ENCODE results near the gene ECHDC1.

ECHDC1 gene

DNA sequence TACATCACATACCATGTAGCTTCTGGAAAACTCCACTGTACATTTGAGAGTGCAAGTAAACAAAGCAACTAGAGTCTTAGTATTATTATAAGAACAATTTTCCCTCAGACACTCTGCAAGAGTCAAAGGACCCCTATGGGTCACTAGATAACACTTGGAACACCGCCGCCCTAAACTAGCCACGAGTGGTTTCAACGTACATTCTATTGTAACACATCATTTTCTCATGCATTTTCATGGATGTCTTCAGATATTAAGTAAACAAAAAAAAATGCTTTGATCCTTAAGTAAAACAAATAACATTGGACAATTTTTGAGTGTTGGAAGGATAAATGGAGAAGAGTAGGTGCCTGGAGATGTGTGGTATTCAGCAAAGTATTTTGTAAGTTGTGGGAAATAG is 79.9 kb downstream of the ECHDC1 start:
- DNase-seq (ENCODE audit: low read depth, low spot score), result no peak
- TF ChIP-seq, protein P1, sequence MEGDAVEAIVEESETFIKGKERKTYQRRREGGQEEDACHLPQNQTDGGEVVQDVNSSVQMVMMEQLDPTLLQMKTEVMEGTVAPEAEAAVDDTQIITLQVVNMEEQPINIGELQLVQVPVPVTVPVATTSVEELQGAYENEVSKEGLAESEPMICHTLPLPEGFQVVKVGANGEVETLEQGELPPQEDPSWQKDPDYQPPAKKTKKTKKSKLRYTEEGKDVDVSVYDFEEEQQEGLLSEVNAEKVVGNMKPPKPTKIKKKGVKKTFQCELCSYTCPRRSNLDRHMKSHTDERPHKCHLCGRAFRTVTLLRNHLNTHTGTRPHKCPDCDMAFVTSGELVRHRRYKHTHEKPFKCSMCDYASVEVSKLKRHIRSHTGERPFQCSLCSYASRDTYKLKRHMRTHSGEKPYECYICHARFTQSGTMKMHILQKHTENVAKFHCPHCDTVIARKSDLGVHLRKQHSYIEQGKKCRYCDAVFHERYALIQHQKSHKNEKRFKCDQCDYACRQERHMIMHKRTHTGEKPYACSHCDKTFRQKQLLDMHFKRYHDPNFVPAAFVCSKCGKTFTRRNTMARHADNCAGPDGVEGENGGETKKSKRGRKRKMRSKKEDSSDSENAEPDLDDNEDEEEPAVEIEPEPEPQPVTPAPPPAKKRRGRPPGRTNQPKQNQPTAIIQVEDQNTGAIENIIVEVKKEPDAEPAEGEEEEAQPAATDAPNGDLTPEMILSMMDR (IDR thresholded peaks at IDR 0.05; ENCODE audit: low read depth, low read length), result no peak
- in situ Hi-C loops (cut with HindIII; ENCODE audit: low sequenced_read_pairs), result no loop called here
- no peak overlapping the region for H3K4me3 ChIP-seq (ENCODE audit: low read depth, low read length)

DNA sequence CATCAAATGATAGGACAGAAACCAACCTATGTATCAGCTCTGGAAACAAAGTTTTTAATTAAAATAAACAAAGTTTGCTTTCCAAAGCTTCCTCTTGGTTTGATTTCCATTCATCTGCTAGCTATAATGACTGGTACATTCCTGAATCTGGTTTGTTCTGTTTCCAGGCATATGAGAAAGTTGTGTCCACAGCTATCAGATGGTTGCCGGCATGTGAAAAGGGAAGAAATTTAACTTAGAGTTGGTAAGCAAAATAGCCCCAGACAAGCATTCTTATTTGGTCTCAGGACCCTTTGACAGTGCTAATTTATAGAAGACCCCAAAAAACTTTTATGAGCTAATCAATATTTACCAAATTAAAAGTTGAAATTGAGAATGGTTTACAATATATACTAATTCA is 80.5 kb downstream of the ECHDC1 start:
- DNase-seq (ENCODE audit: low read depth, low spot score), result no peak
- TF ChIP-seq, protein P1 (IDR thresholded peaks at IDR 0.05; ENCODE audit: low read depth, low read length), result no peak
- H3K4me3 ChIP-seq (ENCODE audit: low read depth, low read length), result no peak overlapping the region
- in situ Hi-C loops (cut with HindIII; ENCODE audit: low sequenced_read_pairs), result no loop called here

DNA sequence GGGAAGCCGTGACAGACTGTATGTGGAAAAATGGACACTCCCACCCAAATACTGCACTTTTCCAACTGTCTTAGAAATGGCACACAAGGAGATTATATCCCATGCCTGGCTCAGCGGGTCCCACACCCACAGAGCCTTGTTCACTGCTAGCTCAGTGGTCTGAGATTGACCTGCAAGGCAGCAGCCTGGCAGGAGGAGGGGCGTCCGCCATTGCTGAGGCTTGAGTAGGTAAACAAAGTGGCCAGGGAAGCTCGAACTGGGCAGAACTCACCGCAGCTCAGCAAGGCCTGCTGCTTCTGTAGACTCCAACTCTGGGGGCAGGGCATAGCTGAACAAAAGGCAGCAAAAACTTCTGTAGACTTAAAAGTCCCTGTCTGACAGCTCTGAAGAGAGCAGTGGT is 88.1 kb downstream of the ECHDC1 start:
- TF ChIP-seq, protein P1 (IDR thresholded peaks at IDR 0.05; ENCODE audit: low read depth, low read length), result no peak
- no peak for DNase-seq (ENCODE audit: low read depth, low spot score)
- in situ Hi-C loops (cut with HindIII; ENCODE audit: low sequenced_read_pairs), result no loop called here
- no peak overlapping the region for H3K4me3 ChIP-seq (ENCODE audit: low read depth, low read length)

DNA sequence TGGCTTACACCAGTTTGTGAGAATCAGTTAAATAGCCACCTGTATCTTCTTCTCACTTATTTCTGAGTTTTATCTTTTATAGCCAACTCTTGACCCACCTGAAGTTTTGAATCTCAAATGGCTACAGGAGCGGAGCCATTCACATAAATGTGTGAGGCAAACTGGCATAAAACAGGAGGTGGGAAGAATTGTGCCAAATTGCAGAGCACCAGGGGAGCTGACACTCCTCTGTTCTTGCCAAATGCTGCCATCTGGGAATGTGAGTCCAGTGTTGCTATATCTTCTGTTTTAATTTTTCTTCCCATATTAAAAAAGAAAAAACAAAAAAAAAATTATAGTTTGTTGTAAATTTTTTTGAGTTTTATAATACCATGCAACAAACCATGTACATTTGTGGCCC is 93.8 kb downstream of the ECHDC1 start:
- TF ChIP-seq, protein P1 (IDR thresholded peaks at IDR 0.05; ENCODE audit: low read depth, low read length), result no peak
- in situ Hi-C loops (cut with HindIII; ENCODE audit: low sequenced_read_pairs), result no loop called here
- DNase-seq (ENCODE audit: low read depth, low spot score), result no peak
- H3K4me3 ChIP-seq (ENCODE audit: low read depth, low read length), result no peak overlapping the region

DNA sequence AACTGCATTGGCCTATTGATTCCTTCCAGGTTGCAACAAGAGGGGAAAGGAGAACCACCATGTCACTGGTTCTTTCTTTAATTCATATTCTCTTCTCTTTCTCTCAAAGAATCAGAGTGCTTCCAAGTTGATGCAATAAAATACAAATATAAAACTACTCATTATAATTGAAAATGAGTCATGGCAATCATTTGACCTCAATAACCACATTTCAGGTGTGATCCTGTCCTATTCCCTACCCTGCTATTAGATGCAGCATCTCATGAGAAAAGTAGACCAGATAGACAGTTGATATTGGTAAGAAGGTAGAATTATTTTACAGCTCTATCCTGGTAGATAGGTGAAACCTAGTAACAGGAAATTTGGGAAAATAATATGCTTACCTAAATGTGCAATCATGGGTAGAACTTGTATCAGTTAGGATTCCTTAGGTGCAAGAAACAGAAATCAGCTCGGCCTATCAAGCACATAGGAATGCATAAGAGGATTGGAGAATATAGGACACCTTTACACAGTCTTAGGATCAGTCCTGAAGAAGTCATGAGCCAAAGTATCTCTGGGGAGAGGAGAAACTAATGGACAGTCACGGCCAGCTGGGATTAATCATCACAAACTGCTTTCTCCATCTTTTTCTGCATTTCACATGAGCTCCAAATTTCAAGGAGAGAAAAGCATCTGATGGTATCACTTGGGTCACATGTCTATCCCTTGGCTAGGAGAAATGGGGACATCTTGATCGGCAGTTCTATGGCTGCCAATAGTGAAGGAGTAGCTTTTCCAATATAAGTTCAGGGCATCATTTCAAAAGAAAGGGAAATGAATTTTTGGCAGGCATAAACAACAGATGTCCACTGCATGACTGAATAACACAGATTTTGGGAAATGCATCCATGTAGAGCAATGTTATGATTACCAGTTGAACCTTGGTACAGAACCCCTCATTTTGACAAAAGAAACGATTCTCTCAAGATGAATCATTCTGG is 96.0 kb downstream of the ECHDC1 start:
- no peak for DNase-seq (ENCODE audit: low read depth, low spot score)
- TF ChIP-seq, protein P1 (IDR thresholded peaks at IDR 0.05; ENCODE audit: low read depth, low read length), result no peak
- in situ Hi-C loops (cut with HindIII; ENCODE audit: low sequenced_read_pairs), result no loop called here
- H3K4me3 ChIP-seq (ENCODE audit: low read depth, low read length), result no peak overlapping the region

DNA sequence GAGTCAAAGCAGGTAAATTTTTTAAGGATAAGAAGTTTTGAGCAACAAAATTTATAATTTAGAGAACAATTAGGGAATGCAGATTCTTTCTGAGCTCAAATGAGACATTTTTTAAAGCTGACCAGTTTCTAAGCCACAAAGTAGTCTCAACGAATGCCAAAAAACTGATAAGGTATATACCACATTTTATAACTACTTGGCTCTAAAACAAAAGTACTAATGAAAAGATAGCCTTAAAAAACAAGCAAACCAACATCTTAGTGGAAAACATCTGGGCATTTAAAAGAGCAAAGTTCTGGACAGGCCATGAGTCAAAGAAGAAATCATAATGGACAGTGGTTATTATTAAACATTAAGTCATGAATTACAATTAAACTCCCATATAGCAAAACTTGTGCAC is 99.9 kb downstream of the ECHDC1 start:
- no peak overlapping the region for H3K4me3 ChIP-seq (ENCODE audit: low read depth, low read length)
- peak; percentile 4 for DNase-seq (ENCODE audit: low read depth, low spot score)
- in situ Hi-C loops (cut with HindIII; ENCODE audit: low sequenced_read_pairs), result no loop called here
- TF ChIP-seq, protein P1 (IDR thresholded peaks at IDR 0.05; ENCODE audit: low read depth, low read length), result no peak
